ENCODE measurements around the gene NDUFAF5. TPM values are rescaled to one million over a fixed set of nuclear protein-coding genes. Genes with fewer than 3 reads are reported as not detected.
A peak's percentile ranks its signal among the peaks of the same experiment; 100 is the strongest.

Gene NDUFAF5
- polyA plus RNA-seq, 2 donors, result 12.8 to 21.7 TPM

DNA sequence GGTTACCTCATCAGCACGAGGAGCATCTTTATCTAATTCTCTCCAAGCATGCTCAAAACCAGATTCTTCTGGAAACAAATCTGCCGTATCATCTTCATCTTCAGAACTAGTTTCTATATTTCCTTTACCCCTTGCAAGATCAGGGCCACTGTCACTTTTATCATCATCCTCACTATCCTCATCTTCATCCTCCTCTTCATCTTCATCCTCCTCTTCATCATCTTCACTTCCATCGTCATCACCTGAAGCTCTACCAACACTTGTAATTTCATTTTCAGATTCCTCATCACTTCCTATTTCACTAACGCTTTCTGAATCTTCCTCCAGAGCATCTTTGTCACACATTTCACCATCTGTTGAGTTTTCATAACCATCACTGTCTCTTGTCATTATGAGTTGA is 9.0 kb upstream of the NDUFAF5 start:
- WGBS, 2 donors, result 76 to 83% methylated on average over 4 of the region's 4 CpGs
- H3K36me3 ChIP-seq (ENCODE audit: control insufficient read depth in 2 of 2, insufficient read depth in 2 of 2, low read length in 1 of 2), result peaks cover 0 to 2% of the 10 kb centered on the region in 2 donors

DNA sequence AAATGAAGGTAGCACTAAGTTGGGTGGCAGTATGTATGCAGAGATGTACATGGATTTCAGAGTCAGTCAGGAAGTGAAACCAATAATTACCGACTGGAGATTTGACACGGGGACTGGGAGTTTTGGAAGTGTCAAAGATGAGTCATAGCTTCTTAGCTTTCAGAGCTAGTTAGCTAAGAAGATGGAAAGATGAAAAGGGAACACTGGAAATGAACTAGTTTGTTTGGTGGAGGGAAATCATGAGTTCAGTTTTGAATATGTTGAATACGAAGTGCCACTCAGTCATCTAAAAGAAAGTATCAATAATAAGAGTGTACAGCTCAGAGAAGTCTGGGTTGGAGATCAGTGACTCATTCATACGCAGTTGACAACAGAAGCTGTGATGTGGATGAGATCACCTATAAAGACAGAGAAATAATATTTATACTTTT is 7.6 kb upstream of the NDUFAF5 start:
- H3K4me3 ChIP-seq (ENCODE audit: low read depth in 1 of 2, low read length in 2 of 2), result no peak overlapping the region
- H3K4me1 ChIP-seq (ENCODE audit: control insufficient read depth in 2 of 2, insufficient read depth in 2 of 2, low read length in 1 of 2), result no peaks in the 10 kb centered on the region
- H3K27ac ChIP-seq (ENCODE audit: low read depth in 2 of 2, low read length in 1 of 2), result no peak overlapping the region
- H3K27me3 ChIP-seq (ENCODE audit: control insufficient read depth in 1 of 2, insufficient read depth in 2 of 2, low read length in 2 of 2), result no peaks in the 10 kb centered on the region
- WGBS, 2 donors, result 47 to 48% methylated on average over 4 of the region's 4 CpGs
- H3K9me3 ChIP-seq (ENCODE audit: control insufficient read depth in 2 of 2, insufficient read depth in 1 of 2, low read depth in 1 of 2, low read length in 1 of 2), result no peaks in the 10 kb centered on the region
- peaks cover 0 to 4% of the 10 kb centered on the region in 2 donors for H3K36me3 ChIP-seq (ENCODE audit: control insufficient read depth in 2 of 2, insufficient read depth in 2 of 2, low read length in 1 of 2)

More for the DNA sequence above, 9.0 kb upstream of the NDUFAF5 start:
- H3K9me3 ChIP-seq (ENCODE audit: control insufficient read depth in 2 of 2, insufficient read depth in 1 of 2, low read depth in 1 of 2, low read length in 1 of 2), result no peaks in the 10 kb centered on the region
- H3K27me3 ChIP-seq (ENCODE audit: control insufficient read depth in 1 of 2, insufficient read depth in 2 of 2, low read length in 2 of 2), result no peaks in the 10 kb centered on the region
- H3K27ac ChIP-seq (ENCODE audit: low read depth in 2 of 2, low read length in 1 of 2), result no peak overlapping the region
- no peak overlapping the region for H3K4me3 ChIP-seq (ENCODE audit: low read depth in 1 of 2, low read length in 2 of 2)
- no peaks in the 10 kb centered on the region for H3K4me1 ChIP-seq (ENCODE audit: control insufficient read depth in 2 of 2, insufficient read depth in 2 of 2, low read length in 1 of 2)

DNA sequence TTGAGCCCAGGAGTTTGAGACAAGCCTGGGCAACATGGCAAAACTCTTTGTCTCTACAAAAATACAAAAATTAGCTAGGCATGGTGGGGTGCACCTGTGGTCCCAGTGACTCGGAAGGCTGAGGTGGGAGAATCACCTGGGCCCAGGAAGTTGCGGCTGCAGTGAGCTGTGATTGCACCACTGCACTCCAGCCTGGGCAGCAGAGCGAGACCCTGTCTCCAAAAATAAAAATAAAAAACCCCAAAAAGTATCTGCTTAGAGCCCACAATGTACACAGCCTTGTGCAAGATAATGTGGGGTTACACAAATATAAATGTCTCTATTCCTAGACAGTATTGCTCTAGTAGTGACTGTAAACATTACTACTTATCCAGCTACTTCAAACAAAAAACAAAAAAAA is 6.0 kb upstream of the NDUFAF5 start:
- peaks cover 0 to 4% of the 10 kb centered on the region in 2 donors for H3K36me3 ChIP-seq (ENCODE audit: control insufficient read depth in 2 of 2, insufficient read depth in 2 of 2, low read length in 1 of 2)
- H3K4me3 ChIP-seq (ENCODE audit: low read depth in 1 of 2, low read length in 2 of 2), result no peak overlapping the region
- peaks cover 0 to 3% of the 10 kb centered on the region in 2 donors for H3K4me1 ChIP-seq (ENCODE audit: control insufficient read depth in 2 of 2, insufficient read depth in 2 of 2, low read length in 1 of 2)
- H3K27ac ChIP-seq (ENCODE audit: low read depth in 2 of 2, low read length in 1 of 2), result no peak overlapping the region
- H3K27me3 ChIP-seq (ENCODE audit: control insufficient read depth in 1 of 2, insufficient read depth in 2 of 2, low read length in 2 of 2), result no peaks in the 10 kb centered on the region
- H3K9me3 ChIP-seq (ENCODE audit: control insufficient read depth in 2 of 2, insufficient read depth in 1 of 2, low read depth in 1 of 2, low read length in 1 of 2), result no peaks in the 10 kb centered on the region
- 94 to 99% methylated on average over 3 of the region's 3 CpGs for WGBS, 2 donors

DNA sequence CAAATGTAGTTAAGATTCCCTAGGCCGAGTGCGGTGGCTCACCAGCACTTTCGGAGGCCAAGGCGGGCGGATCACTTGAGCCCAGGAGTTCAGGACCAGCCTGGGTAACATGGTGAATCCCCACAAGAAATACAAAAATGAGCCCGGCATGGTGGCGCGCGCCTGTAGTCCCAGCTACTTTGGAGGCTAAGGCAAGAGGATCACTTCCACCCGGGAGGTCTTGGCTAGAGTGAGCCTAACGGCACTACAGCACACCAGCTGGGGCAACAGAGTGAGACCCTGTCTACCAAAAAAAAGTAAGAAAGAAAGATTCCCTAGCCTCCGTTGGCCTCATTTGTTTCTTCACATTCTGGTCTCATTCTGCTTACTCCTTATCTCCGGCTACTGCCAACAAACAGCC is 1.3 kb upstream of the NDUFAF5 start:
- Histone ChIP-seq H3K27ac (ENCODE audit: low read depth in 2 of 2, low read length in 1 of 2) (no peak overlapping the region), H3K36me3 (ENCODE audit: control insufficient read depth in 2 of 2, insufficient read depth in 2 of 2, low read length in 1 of 2) (peaks cover 0 to 4% of the 10 kb centered on the region in 2 donors), H3K9me3 (ENCODE audit: control insufficient read depth in 2 of 2, insufficient read depth in 1 of 2, low read depth in 1 of 2, low read length in 1 of 2) (no peaks in the 10 kb centered on the region), H3K4me1 (ENCODE audit: control insufficient read depth in 2 of 2, insufficient read depth in 2 of 2, low read length in 1 of 2) (peaks cover 0 to 3% of the 10 kb centered on the region in 2 donors), H3K4me3 (ENCODE audit: low read depth in 1 of 2, low read length in 2 of 2) (no peak overlapping the region), H3K27me3 (ENCODE audit: control insufficient read depth in 1 of 2, insufficient read depth in 2 of 2, low read length in 2 of 2) (no peaks in the 10 kb centered on the region)
- 92 to 93% methylated on average over 13 of the region's 13 CpGs for WGBS, 2 donors

DNA sequence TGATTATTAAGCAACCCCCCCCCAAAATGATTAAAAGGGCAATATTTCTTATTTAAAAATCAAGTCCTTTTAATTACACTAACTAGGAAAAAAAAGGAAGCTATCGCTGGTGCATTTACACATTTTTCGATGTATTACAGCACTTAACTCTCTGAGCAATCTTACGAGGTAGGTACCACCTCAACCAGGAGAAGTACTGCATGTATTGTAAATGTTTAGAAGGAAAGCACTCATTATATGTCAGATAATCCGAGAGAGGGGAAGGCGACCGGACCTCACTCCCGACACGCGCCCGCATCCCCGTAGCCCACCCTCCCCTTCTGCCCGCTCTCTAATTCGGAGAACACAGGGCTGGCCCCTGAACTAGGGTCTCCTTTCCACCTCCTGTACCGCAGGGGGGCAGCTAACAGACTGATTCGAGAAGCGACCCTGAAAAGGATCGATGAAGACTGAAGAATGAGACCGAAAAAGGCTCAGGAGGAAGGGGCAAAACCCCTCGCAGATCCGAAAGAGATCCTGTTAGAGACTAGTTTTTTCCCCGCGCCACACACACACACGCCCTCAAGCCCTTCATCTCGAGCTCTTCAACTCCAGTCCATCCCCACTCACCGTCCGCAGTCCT is 446 bp upstream of the NDUFAF5 start:
- H3K4me3 ChIP-seq (ENCODE audit: low read depth in 1 of 2, low read length in 2 of 2), result peak overlapping the region; percentile 83 to 88
- 0 to 1% methylated on average over 26 of the region's 26 CpGs for WGBS, 2 donors
- H3K4me1 ChIP-seq (ENCODE audit: control insufficient read depth in 2 of 2, insufficient read depth in 2 of 2, low read length in 1 of 2), result peaks cover 0 to 3% of the 10 kb centered on the region in 2 donors
- H3K36me3 ChIP-seq (ENCODE audit: control insufficient read depth in 2 of 2, insufficient read depth in 2 of 2, low read length in 1 of 2), result peaks cover 0 to 4% of the 10 kb centered on the region in 2 donors
- no peaks in the 10 kb centered on the region for H3K27me3 ChIP-seq (ENCODE audit: control insufficient read depth in 1 of 2, insufficient read depth in 2 of 2, low read length in 2 of 2)
- H3K27ac ChIP-seq (ENCODE audit: low read depth in 2 of 2, low read length in 1 of 2), result peak overlapping the region in 1 of 2 donors; percentile 35
- no peaks in the 10 kb centered on the region for H3K9me3 ChIP-seq (ENCODE audit: control insufficient read depth in 2 of 2, insufficient read depth in 1 of 2, low read depth in 1 of 2, low read length in 1 of 2)

DNA sequence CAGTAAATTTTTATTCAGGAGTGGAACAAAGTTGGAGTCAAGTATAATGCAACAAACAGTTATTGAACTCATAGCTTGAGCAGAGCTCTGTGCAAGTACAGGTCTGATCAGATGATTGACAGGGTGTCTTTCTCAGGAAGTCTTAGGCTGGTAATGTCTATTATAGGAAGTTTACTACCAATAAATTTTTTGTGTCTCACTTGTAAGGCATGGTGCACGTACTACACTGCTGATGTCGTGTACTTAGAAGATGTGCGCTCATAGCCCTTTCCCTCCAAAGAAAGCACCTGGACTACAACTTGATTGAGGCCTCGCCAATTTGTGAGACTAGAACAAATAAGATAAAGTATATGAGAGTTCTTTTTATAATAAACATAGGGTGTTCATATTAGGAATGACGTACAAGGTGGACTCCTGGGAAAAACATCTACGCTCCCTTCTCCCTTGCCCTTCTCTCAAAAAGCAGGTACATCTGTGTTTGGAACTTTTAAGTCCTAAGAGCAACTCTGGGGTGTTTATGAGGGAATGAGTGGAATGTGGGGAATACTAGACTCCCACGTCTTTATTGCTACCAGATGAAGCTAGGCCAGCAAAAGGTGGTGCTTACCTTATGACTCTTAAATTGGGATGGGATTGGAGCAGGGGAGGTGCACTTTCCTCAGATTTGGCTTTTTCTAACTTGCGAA is 1.5 kb downstream of the NDUFAF5 start:
- H3K27me3 ChIP-seq (ENCODE audit: control insufficient read depth in 1 of 2, insufficient read depth in 2 of 2, low read length in 2 of 2), result no peaks in the 10 kb centered on the region
- WGBS, 2 donors, result 66 to 73% methylated on average over 8 of the region's 8 CpGs
- no peak overlapping the region for H3K27ac ChIP-seq (ENCODE audit: low read depth in 2 of 2, low read length in 1 of 2)
- peaks cover 0 to 5% of the 10 kb centered on the region in 2 donors for H3K36me3 ChIP-seq (ENCODE audit: control insufficient read depth in 2 of 2, insufficient read depth in 2 of 2, low read length in 1 of 2)
- H3K9me3 ChIP-seq (ENCODE audit: control insufficient read depth in 2 of 2, insufficient read depth in 1 of 2, low read depth in 1 of 2, low read length in 1 of 2), result no peaks in the 10 kb centered on the region
- peak overlapping the region in 1 of 2 donors; percentile 88 for H3K4me3 ChIP-seq (ENCODE audit: low read depth in 1 of 2, low read length in 2 of 2)
- H3K4me1 ChIP-seq (ENCODE audit: control insufficient read depth in 2 of 2, insufficient read depth in 2 of 2, low read length in 1 of 2), result peaks cover 0 to 3% of the 10 kb centered on the region in 2 donors

DNA sequence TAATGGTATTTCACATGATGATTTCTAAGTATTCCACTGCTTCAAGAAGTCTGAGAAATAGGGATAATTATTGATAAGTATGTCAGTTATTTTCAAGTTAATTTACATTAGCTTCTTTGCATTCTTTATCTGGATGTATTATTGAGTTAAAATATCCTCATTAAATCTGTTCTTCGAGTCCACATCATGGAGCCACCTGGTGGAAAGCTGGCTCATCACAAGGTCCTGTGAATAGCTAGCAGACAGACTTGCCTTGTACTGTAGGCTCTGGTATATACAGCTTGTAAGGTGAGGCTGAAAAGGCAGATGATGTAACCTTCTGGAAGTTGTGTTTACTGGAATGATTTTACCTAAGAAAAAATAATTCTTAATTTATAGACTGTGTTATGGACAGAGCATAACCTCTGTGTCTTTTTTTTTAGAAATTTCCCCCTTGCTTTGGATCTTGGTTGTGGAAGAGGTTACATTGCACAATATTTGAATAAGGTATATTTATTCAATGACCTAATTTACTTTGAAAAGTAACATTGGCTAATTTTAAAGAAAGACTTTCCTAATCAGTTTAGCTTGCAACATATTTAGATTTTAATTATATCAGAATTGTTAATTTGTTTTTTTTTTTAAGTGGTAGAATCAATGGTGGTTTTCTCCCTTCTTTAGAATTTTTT is 3.5 kb downstream of the NDUFAF5 start:
- Histone ChIP-seq H3K4me1 (ENCODE audit: control insufficient read depth in 2 of 2, insufficient read depth in 2 of 2, low read length in 1 of 2) (peaks cover 0 to 3% of the 10 kb centered on the region in 2 donors), H3K27ac (ENCODE audit: low read depth in 2 of 2, low read length in 1 of 2) (no peak overlapping the region), H3K9me3 (ENCODE audit: control insufficient read depth in 2 of 2, insufficient read depth in 1 of 2, low read depth in 1 of 2, low read length in 1 of 2) (no peaks in the 10 kb centered on the region), H3K36me3 (ENCODE audit: control insufficient read depth in 2 of 2, insufficient read depth in 2 of 2, low read length in 1 of 2) (peaks cover 0 to 5% of the 10 kb centered on the region in 2 donors), H3K27me3 (ENCODE audit: control insufficient read depth in 1 of 2, insufficient read depth in 2 of 2, low read length in 2 of 2) (no peaks in the 10 kb centered on the region), H3K4me3 (ENCODE audit: low read depth in 1 of 2, low read length in 2 of 2) (no peak overlapping the region)
- 2 to 7% methylated on average over 1 of the region's 1 CpG for WGBS, 2 donors

DNA sequence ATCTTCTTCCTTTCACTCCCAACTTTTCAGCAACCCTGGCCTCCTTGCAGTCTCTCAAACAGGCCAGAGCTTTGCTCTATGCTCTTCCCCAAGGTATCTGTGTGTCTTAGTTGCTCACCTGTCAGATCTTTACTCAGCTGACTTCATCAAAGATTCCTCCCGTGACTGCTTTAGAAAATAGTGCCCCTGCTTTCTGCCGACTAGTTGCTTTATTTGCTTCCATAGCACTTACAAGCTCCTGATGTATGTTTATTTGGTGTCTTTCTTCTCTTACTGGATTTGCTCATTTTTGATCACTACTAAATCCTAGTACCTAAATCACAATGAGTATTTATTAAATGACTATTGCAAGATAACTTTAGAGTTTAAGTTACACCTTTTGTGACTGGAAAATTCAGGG is 5.9 kb downstream of the NDUFAF5 start:
- 77 to 90% methylated on average over 2 of the region's 2 CpGs for WGBS, 2 donors
- no peaks in the 10 kb centered on the region for H3K27me3 ChIP-seq (ENCODE audit: control insufficient read depth in 1 of 2, insufficient read depth in 2 of 2, low read length in 2 of 2)
- peaks cover 5 to 7% of the 10 kb centered on the region in 2 donors for H3K36me3 ChIP-seq (ENCODE audit: control insufficient read depth in 2 of 2, insufficient read depth in 2 of 2, low read length in 1 of 2)
- no peak overlapping the region for H3K4me3 ChIP-seq (ENCODE audit: low read depth in 1 of 2, low read length in 2 of 2)
- H3K27ac ChIP-seq (ENCODE audit: low read depth in 2 of 2, low read length in 1 of 2), result no peak overlapping the region
- H3K9me3 ChIP-seq (ENCODE audit: control insufficient read depth in 2 of 2, insufficient read depth in 1 of 2, low read depth in 1 of 2, low read length in 1 of 2), result no peaks in the 10 kb centered on the region
- no peaks in the 10 kb centered on the region for H3K4me1 ChIP-seq (ENCODE audit: control insufficient read depth in 2 of 2, insufficient read depth in 2 of 2, low read length in 1 of 2)

DNA sequence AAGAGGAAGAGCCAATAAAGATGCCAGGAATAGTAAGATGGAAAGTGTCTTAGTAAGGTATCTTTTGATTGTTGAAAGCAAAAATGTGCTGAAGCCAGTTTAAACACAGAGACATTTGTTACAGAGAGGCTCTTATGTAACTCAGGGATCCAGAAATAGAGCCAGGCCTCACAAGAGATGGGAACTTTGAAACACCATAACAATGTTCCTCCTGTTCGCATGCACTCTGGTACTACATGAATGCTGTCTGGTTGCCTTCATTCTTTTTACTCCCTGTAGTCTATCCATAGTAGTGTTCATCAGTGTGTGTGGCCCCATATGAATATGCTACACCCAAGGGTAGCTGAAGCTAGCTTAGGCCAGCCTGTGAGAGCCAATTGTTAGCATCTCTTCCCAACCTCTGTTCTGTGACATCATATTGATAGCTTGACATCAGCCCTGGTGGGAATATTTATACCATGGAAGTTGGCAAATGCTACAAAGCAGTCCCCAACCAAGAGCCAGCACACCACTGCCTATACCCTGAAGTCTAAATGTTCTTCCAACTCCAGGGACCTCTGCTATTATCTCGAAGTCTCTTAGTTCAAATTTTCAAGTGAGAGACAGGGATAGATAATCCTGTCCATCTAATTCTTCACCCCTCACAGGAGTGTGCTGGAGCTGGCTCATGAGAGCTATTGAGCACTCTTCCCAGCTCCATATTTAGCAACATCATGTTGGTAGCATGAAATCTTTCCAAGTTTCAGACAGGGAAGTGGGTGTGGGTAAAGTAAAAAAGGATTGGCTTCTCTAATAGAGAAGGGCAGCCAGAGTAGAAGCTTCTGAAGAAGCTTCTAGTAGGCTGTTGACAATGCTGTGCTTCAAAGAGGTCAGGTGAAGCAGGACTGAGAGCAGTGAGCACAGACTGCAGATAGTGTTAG is 7.0 kb downstream of the NDUFAF5 start:
- Histone ChIP-seq H3K27me3 (ENCODE audit: control insufficient read depth in 1 of 2, insufficient read depth in 2 of 2, low read length in 2 of 2) (no peaks in the 10 kb centered on the region), H3K4me3 (ENCODE audit: low read depth in 1 of 2, low read length in 2 of 2) (no peak overlapping the region), H3K4me1 (ENCODE audit: control insufficient read depth in 2 of 2, insufficient read depth in 2 of 2, low read length in 1 of 2) (no peaks in the 10 kb centered on the region), H3K36me3 (ENCODE audit: control insufficient read depth in 2 of 2, insufficient read depth in 2 of 2, low read length in 1 of 2) (peaks cover 8% of the 10 kb centered on the region in 2 donors), H3K9me3 (ENCODE audit: control insufficient read depth in 2 of 2, insufficient read depth in 1 of 2, low read depth in 1 of 2, low read length in 1 of 2) (no peaks in the 10 kb centered on the region), H3K27ac (ENCODE audit: low read depth in 2 of 2, low read length in 1 of 2) (no peak overlapping the region)
- 89 to 91% methylated on average over 2 of the region's 2 CpGs for WGBS, 2 donors

Measured in esophagus (tissue), 2 donors.